WERI-Rb-1 (cell line): Measurements from ENCODE around the gene CGB2.
"Not testable (repeated sequence)": the region's sequence is repeated elsewhere in the genome, so short reads cannot be mapped to it uniquely, and the experiment has no call there.

Experiments
- DNase-seq: peaks from one replicate; pipeline ENCODE4 v3.0.0-alpha.2; 2020
- H3K27ac ChIP-seq: fragments of 250-450 bp; sonication (Bioruptor Pico); 2 replicates; pipeline ENCODE4 v1.5.1; 2020; ENCODE audit warnings: mild to moderate bottlenecking, moderate library complexity
- H3K27me3 ChIP-seq: fragments of 250-450 bp; sonication (Bioruptor Pico); 2 replicates; pipeline ENCODE4 v1.5.1; 2021; ENCODE audit warnings: mild to moderate bottlenecking, low read depth, moderate library complexity; ENCODE audit not compliant: insufficient read depth, severe bottlenecking
- H3K36me3 ChIP-seq: fragments of 250-450 bp; sonication (Bioruptor Pico); 2 replicates; pipeline ENCODE4 v1.5.1; 2020; ENCODE audit warnings: mild to moderate bottlenecking, moderate library complexity
- H3K4me3 ChIP-seq: 2 replicates; pipeline ENCODE4 v1.5.1; 2011; ENCODE audit warnings: low read depth, mild to moderate bottlenecking, control low read depth, low read length
- H3K9me3 ChIP-seq: fragments of 250-450 bp; sonication (Bioruptor Pico); 2 replicates; pipeline ENCODE4 v1.5.1; 2021; ENCODE audit warnings: mild to moderate bottlenecking, moderate library complexity; ENCODE audit not compliant: severe bottlenecking
- TF ChIP-seq, protein P1 (sequence below): IDR thresholded peaks from 2 replicates; pipeline ENCODE4 v1.5.1; 2011; ENCODE audit warnings: low read depth, mild to moderate bottlenecking, control low read depth, inconsistent platforms, low read length

Gene CGB2

DNA sequence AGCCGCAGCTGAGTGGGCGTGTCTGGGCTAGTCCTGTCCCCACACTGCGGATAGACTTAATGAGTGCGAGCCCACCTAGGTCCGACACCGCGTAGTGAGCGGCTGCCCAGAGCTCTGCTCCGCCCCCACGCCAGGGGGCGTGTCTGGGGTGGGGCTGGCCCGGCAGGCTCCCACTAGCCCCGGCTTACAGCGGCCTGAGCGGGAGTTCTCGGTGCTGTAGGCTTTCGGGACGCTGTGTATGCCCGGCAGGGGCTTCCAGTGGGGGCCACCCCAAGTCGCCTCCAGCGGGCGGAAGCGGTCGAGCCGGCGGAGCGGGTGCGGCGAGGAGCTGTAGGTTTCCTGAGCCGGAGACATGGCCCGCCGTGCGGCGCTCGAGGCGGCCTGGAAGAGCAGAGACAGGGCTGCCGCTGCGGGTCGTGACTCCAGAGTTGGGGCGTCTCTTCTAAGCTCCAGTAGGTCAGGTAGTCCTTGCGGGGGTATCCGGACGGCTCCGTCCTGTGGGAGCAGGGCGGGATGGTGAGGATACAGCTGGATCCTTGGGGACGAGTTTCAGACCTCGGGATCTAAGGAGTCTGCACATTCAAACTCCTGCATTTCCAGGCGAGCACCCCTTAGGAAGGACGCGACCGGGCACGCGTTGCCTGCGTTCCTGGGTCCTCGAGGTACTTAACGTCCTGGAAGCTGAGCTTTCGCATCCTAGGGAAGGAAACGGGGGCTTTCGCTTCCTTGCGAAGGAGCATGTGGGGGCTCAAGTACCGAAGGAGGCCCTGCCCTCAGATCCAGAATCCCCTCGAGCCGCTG is 24.6 kb downstream of the CGB2 start:
- Histone ChIP-seq H3K27me3 (no peaks in the 10 kb centered on the region), H3K36me3 (no peaks in the 10 kb centered on the region), H3K4me3 (peak overlapping the region; percentile 52), H3K27ac (peak overlapping the region; percentile 15; the same call in 1 of the 2 replicates), H3K9me3 (no peaks in the 10 kb centered on the region)
- TF ChIP-seq, protein P1, sequence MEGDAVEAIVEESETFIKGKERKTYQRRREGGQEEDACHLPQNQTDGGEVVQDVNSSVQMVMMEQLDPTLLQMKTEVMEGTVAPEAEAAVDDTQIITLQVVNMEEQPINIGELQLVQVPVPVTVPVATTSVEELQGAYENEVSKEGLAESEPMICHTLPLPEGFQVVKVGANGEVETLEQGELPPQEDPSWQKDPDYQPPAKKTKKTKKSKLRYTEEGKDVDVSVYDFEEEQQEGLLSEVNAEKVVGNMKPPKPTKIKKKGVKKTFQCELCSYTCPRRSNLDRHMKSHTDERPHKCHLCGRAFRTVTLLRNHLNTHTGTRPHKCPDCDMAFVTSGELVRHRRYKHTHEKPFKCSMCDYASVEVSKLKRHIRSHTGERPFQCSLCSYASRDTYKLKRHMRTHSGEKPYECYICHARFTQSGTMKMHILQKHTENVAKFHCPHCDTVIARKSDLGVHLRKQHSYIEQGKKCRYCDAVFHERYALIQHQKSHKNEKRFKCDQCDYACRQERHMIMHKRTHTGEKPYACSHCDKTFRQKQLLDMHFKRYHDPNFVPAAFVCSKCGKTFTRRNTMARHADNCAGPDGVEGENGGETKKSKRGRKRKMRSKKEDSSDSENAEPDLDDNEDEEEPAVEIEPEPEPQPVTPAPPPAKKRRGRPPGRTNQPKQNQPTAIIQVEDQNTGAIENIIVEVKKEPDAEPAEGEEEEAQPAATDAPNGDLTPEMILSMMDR = 0 out of 2 replicates have a peak, but pooled peaks have one; percentile 5
- peak; percentile 72 for DNase-seq

DNA sequence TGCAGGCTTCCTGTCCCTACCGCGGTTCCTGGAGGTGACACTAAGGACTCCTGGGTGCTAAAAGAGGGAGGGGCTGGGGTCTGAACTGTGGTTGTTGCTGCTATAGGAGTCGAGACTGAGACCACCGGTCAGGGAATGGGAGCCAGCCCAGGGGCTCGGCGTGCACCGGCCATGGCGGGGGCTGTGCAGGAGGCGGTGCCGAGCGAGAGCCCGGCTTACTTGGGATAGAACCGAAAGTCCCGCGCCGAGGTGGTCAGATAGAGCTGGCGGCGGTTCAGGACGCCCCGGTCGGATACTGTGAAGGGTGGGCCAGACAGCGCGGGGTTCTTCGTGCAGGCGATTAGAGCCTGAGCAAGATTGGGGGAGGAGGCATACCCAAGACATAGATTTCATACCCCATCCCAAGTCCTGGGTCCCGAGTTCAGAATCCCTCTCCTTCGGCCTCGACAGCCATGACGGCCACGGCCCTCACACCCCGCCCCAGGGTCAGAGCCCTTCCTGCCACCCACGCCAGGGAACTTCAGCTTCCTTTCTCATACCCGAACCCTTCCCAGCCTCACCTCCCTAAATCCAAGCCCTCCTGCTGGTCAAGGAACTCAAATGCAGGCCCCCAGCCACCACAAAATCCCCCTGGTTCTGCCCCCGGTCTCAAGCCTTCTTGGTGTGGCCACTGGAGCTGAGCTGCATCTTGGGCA is 25.4 kb downstream of the CGB2 start:
- H3K9me3 ChIP-seq, DNase-seq, H3K27ac ChIP-seq, H3K27me3 ChIP-seq, H3K36me3 ChIP-seq: not testable (repeated sequence)
- peak overlapping the region; percentile 52 for H3K4me3 ChIP-seq

DNA sequence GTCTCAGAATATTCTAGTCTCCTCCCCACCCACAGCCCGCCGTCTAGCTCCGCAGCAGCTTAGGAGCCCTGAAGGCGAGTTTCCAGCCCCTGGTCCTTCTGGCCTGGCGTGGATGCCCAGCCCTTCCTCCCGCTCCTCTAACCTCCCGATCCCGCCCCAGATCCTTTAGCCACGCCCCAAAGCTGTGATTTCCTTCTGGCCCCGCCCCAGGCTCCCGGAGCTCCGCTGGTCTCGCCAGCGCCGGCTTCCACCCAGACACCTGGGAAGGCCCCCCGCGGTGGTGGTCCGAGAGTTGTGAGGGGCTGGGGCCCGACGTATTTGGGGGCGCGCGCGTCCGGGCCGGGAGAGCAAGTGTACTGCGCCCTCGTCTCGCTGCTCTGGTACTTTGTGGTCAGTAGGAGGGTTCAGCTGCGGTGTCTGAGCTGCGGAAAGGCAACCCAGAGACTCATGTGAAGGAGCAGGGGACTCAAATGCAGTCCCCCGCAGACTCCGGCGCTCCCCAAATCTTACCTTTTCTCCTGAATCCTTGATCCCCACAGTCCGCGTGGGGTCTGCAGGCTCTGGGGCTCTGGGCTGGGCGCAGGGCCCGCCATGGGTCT is 26.0 kb downstream of the CGB2 start, which contains the start of gene CGB7:
Gene CGB7, minus strand, starts transcription at position 114 of the 599 bp plus-strand sequence. CDS start 2,374 bp downstream, outside the sequence.
- H3K4me3 ChIP-seq = peak within 1 kb of the TSS; percentile 52
- H3K36me3 ChIP-seq = no peaks in the 10 kb centered on the region
- H3K27ac ChIP-seq = no peak within 1 kb of the TSS
- H3K27me3 ChIP-seq = no peaks in the 10 kb centered on the region
- TF ChIP-seq, protein P1 = no peak
- no peak for DNase-seq
- H3K9me3 ChIP-seq = no peaks in the 10 kb centered on the region

DNA sequence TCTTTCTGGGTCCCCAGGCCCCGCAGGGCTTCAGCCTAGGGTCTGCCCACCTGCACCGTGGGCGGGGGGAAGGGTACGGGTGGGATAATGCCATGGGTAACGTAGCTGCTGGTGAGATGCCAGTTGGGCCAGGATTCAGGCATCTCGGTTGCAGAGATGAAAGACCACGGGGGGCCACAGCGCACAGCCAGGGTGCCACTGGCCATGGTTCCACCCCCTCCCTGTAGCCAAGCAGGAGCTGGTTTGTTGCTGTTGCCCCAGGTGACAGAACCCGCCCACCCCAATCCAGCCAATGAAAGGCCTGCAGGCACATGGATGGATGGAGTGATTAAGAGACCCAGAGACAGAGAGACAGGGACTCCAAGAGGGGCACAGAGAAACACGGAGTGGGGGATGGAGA is 26.9 kb downstream of the CGB2 start:
- DNase-seq = peak; percentile 56
- Histone ChIP-seq H3K27me3 (no peaks in the 10 kb centered on the region), H3K27ac (no peak overlapping the region), H3K36me3 (no peaks in the 10 kb centered on the region), H3K9me3 (no peaks in the 10 kb centered on the region), H3K4me3 (no peak overlapping the region)
- TF ChIP-seq, protein P1 = no peak

DNA sequence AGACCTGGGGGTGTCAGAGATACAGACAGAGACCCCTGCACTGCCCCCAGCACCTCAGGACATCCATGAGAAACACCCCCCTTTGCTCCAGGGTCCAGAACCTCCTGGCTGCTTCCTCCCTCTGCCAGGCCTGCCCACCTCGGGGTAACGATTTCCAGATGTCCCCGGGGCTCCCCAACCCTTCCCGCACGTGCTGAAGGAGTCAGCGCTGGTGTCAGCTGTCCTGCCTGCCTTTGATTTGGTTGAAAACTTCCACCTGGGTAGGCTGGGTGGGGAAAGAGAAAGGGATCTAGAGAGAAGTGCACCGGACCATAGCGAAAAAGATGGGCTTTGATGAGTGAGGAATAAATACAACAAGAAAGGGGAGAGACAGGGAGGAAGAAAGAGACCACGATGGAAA is 27.4 kb downstream of the CGB2 start:
- Histone ChIP-seq H3K27me3 (no peaks in the 10 kb centered on the region), H3K9me3 (no peaks in the 10 kb centered on the region), H3K27ac (no peak overlapping the region), H3K36me3 (no peaks in the 10 kb centered on the region), H3K4me3 (no peak overlapping the region)
- TF ChIP-seq, protein P1 = no peak
- DNase-seq = no peak

DNA sequence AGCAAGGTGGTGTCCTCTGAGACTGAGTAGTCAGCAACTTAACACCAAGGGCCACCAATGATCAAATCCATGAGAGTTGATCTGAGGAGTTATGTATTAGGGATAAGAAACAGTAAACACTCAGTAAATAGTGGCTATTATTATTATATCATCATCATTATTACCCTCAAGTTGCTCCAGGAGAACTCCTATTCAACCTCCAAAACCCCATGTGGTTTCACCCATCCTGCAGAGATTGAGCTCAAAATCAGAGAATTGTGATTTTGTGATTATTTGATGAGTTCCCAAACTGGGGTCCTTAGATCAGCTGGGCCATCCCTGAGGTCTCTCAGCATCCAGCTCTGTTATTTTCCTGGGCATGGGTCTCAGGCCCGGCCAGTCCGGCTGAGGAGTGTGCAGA is 29.3 kb downstream of the CGB2 start:
- TF ChIP-seq, protein P1 = no peak
- no peaks in the 10 kb centered on the region for H3K36me3 ChIP-seq
- no peak for DNase-seq
- no peaks in the 10 kb centered on the region for H3K27me3 ChIP-seq
- H3K9me3 ChIP-seq = no peaks in the 10 kb centered on the region
- H3K27ac ChIP-seq = no peak overlapping the region
- no peak overlapping the region for H3K4me3 ChIP-seq
